HepG2 (cell line): ENCODE data around the gene COA1. TPM values are rescaled to one million over a fixed set of nuclear protein-coding genes. Genes with fewer than 3 reads are reported as not detected.

ENCODE experiments used
- CREM ChIP-seq, 2 experiments: sonication (generic) in 1 of 2; formaldehyde crosslinking in 1 of 2; IDR thresholded peaks; 2 replicates each; pipeline versions ENCODE4 v1.4.0 to v1.6.1; 2016 to 2020; ENCODE audit warnings: antibody characterized with exemption in 1 of 2, mild to moderate bottlenecking in 1 of 2, missing genetic modification reagents in 1 of 2
- ERF ChIP-seq: IDR thresholded peaks from 2 replicates; pipeline ENCODE4 v1.6.1; 2018; ENCODE audit warnings: missing biosample characterization, missing genetic modification reagents
- ETV6 ChIP-seq: sonication (generic); formaldehyde crosslinking; conservative IDR thresholded peaks from 2 replicates; pipeline ENCODE4 v1.4.0; 2020; ENCODE audit warnings: missing genetic modification reagents
- FOXO1 ChIP-seq: sonication (generic); formaldehyde crosslinking; IDR thresholded peaks from 2 replicates; pipeline ENCODE4 v1.4.0; 2020; ENCODE audit warnings: missing genetic modification reagents
- HNRNPL ChIP-seq: fragments of 200-400 bp; formaldehyde crosslinking; IDR thresholded peaks from 2 replicates; pipeline ENCODE4 v1.6.1; 2017; ENCODE audit warnings: mild to moderate bottlenecking, low read depth, low read length
- JUN ChIP-seq: sonication (generic); formaldehyde crosslinking; IDR thresholded peaks from 2 replicates; pipeline ENCODE4 v1.4.0; 2020; ENCODE audit warnings: mild to moderate bottlenecking, missing genetic modification reagents
- JUND ChIP-seq: sonication (generic); formaldehyde crosslinking; IDR thresholded peaks from 2 replicates; pipeline ENCODE4 v1.8.0; 2022; ENCODE audit warnings: mild to moderate bottlenecking, missing genetic modification reagents
- NFIC ChIP-seq: IDR thresholded peaks from 2 replicates; pipeline ENCODE4 v1.6.1; 2012; ENCODE audit warnings: mild to moderate bottlenecking, low read length, inconsistent platforms
- PRMT3 ChIP-seq: sonication (generic); formaldehyde crosslinking; IDR thresholded peaks from 2 replicates; pipeline ENCODE4 v1.8.1; 2022; ENCODE audit warnings: low read depth, mild to moderate bottlenecking, moderate library complexity, missing genetic modification reagents, borderline replicate concordance
- TAF15 ChIP-seq: fragments of 200-400 bp; formaldehyde crosslinking; IDR thresholded peaks from one replicate; pipeline ENCODE4 v1.6.1; 2018; ENCODE audit warnings: mild to moderate bottlenecking, low read depth, low read length; ENCODE audit not compliant: poor library complexity, severe bottlenecking
- ZNF343 ChIP-seq: sonication (generic); formaldehyde crosslinking; IDR thresholded peaks from 2 replicates; pipeline ENCODE4 v1.4.0; 2020; ENCODE audit warnings: mild to moderate bottlenecking, missing genetic modification reagents
- polyA plus RNA-seq, 8 experiments: library from polyadenylated mRNA; depleted of rRNA in 3 of 8; stranded (reverse) in 7 of 8; unstranded in 1 of 8; fragments of >200 nt; fragmentation: Illumina TruSeq in 4 of 8; extraction: Trizol in 4 of 8; gene quantifications; 2 replicates each; pipeline versions ENCODE4 v1.2.1 to v1.2.3, GENCODE V29; 2011 to 2016; ENCODE audit warnings: low read depth in 4 of 8, missing spikeins in 1 of 8, mixed read lengths in 1 of 8; ENCODE audit not compliant: insufficient read depth in 1 of 8
- total RNA-seq, 5 experiments: library from RNA; depleted of rRNA; stranded (reverse); fragments of >200 nt; fragmentation: Illumina TruSeq; extraction: Trizol; gene quantifications; 2 replicates each; pipeline ENCODE4 v1.2.3, GENCODE V29; 2016; ENCODE audit warnings: low read depth in 1 of 5
- TF ChIP-seq, protein P1 (sequence below): sonication (generic); formaldehyde crosslinking; IDR thresholded peaks from 2 replicates; pipeline ENCODE4 v1.5.0; 2020; ENCODE audit warnings: mild to moderate bottlenecking, missing genetic modification reagents
- TF ChIP-seq, protein P2 (sequence below): sonication (generic); formaldehyde crosslinking; IDR thresholded peaks from 2 replicates; pipeline ENCODE4 v1.4.0; 2020; ENCODE audit warnings: missing genetic modification reagents, borderline replicate concordance
- TF ChIP-seq, protein P3 (sequence below): IDR thresholded peaks from 2 replicates; pipeline ENCODE4 v1.6.1; 2018; ENCODE audit warnings: missing genetic modification reagents
- TF ChIP-seq, protein P4 (sequence below): sonication (generic); formaldehyde crosslinking; IDR thresholded peaks from 2 replicates; pipeline ENCODE4 v1.4.0; 2020; ENCODE audit warnings: missing genetic modification reagents
- TF ChIP-seq, protein P5 (sequence below): sonication (generic); formaldehyde crosslinking; IDR thresholded peaks from 2 replicates; pipeline ENCODE4 v1.4.0; 2020; ENCODE audit warnings: missing genetic modification reagents

The COA1 gene
- total and polyA plus RNA-seq, 2 of the 13 experiments (the other 11 are each of a cell fraction or from before 2014, with no cell fraction given), result 33.2 to 65.7 TPM

DNA sequence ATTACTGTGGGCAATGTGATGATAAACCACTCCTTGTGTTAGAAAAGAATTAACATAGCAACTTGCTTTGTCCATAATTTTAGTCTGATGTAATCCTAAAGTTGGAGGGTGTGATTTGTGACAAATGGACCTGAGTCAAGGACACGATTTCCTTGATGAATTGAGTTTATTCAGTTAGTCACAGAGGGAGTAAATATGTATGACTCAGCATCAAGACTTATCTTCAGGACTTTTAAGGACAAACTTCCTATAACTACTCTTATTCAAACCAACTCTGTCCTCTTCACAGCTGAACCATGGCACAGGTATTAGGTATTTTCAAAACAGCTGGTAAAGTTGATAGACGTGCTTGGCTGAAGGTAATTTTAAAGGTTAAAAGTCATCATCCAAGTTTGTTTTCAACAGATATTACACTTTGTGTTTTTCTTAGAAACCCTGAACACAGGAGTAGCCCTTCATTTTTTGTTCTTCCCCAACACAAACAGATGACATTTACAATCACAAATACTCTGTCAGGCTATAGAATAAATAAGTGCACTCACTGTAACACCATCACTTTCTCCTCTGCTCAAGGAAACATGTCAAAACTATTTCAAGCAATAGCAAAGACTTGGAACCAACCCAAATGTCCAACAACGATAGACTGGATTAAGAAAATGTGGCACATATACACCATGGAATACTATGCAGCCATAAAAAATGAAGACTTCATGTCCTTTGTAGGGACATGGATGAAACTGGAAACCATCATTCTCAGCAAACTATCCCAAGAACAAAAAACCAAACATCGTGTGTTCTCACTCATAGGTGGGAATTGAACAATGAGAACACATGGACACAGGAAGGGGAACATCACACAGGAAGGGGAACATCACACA lies 54.5 kb downstream of the COA1 start (continued):
- TF ChIP-seq, protein P1, sequence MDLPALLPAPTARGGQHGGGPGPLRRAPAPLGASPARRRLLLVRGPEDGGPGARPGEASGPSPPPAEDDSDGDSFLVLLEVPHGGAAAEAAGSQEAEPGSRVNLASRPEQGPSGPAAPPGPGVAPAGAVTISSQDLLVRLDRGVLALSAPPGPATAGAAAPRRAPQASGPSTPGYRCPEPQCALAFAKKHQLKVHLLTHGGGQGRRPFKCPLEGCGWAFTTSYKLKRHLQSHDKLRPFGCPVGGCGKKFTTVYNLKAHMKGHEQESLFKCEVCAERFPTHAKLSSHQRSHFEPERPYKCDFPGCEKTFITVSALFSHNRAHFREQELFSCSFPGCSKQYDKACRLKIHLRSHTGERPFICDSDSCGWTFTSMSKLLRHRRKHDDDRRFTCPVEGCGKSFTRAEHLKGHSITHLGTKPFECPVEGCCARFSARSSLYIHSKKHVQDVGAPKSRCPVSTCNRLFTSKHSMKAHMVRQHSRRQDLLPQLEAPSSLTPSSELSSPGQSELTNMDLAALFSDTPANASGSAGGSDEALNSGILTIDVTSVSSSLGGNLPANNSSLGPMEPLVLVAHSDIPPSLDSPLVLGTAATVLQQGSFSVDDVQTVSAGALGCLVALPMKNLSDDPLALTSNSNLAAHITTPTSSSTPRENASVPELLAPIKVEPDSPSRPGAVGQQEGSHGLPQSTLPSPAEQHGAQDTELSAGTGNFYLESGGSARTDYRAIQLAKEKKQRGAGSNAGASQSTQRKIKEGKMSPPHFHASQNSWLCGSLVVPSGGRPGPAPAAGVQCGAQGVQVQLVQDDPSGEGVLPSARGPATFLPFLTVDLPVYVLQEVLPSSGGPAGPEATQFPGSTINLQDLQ (CRISPR knock-in tag), result no peak
- peak; percentile 71; the same call in 1 of the 2 replicates for TF ChIP-seq JUND (CRISPR knock-in tag)
- TF ChIP-seq, protein P2, sequence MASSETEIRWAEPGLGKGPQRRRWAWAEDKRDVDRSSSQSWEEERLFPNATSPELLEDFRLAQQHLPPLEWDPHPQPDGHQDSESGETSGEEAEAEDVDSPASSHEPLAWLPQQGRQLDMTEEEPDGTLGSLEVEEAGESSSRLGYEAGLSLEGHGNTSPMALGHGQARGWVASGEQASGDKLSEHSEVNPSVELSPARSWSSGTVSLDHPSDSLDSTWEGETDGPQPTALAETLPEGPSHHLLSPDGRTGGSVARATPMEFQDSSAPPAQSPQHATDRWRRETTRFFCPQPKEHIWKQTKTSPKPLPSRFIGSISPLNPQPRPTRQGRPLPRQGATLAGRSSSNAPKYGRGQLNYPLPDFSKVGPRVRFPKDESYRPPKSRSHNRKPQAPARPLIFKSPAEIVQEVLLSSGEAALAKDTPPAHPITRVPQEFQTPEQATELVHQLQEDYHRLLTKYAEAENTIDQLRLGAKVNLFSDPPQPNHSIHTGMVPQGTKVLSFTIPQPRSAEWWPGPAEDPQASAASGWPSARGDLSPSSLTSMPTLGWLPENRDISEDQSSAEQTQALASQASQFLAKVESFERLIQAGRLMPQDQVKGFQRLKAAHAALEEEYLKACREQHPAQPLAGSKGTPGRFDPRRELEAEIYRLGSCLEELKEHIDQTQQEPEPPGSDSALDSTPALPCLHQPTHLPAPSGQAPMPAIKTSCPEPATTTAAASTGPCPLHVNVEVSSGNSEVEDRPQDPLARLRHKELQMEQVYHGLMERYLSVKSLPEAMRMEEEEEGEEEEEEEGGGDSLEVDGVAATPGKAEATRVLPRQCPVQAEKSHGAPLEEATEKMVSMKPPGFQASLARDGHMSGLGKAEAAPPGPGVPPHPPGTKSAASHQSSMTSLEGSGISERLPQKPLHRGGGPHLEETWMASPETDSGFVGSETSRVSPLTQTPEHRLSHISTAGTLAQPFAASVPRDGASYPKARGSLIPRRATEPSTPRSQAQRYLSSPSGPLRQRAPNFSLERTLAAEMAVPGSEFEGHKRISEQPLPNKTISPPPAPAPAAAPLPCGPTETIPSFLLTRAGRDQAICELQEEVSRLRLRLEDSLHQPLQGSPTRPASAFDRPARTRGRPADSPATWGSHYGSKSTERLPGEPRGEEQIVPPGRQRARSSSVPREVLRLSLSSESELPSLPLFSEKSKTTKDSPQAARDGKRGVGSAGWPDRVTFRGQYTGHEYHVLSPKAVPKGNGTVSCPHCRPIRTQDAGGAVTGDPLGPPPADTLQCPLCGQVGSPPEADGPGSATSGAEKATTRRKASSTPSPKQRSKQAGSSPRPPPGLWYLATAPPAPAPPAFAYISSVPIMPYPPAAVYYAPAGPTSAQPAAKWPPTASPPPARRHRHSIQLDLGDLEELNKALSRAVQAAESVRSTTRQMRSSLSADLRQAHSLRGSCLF, result no peak
- no peak for TF ChIP-seq ZNF343 (CRISPR knock-in tag)
- no peak for TF ChIP-seq TAF15
- TF ChIP-seq, protein P3, sequence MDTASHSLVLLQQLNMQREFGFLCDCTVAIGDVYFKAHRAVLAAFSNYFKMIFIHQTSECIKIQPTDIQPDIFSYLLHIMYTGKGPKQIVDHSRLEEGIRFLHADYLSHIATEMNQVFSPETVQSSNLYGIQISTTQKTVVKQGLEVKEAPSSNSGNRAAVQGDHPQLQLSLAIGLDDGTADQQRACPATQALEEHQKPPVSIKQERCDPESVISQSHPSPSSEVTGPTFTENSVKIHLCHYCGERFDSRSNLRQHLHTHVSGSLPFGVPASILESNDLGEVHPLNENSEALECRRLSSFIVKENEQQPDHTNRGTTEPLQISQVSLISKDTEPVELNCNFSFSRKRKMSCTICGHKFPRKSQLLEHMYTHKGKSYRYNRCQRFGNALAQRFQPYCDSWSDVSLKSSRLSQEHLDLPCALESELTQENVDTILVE (CRISPR knock-in tag), result peak; percentile 47; the same call in 1 of the 2 replicates
- TF ChIP-seq, protein P4, sequence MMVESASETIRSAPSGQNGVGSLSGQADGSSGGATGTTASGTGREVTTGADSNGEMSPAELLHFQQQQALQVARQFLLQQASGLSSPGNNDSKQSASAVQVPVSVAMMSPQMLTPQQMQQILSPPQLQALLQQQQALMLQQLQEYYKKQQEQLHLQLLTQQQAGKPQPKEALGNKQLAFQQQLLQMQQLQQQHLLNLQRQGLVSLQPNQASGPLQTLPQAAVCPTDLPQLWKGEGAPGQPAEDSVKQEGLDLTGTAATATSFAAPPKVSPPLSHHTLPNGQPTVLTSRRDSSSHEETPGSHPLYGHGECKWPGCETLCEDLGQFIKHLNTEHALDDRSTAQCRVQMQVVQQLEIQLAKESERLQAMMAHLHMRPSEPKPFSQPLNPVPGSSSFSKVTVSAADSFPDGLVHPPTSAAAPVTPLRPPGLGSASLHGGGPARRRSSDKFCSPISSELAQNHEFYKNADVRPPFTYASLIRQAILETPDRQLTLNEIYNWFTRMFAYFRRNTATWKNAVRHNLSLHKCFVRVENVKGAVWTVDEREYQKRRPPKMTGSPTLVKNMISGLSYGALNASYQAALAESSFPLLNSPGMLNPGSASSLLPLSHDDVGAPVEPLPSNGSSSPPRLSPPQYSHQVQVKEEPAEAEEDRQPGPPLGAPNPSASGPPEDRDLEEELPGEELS (CRISPR knock-in tag), result peak; percentile 57; the same call in 1 of the 2 replicates
- TF ChIP-seq NFIC, result peak; percentile 74; the same call in 1 of the 2 replicates
- TF ChIP-seq FOXO1, result peak; percentile 73
- TF ChIP-seq ERF, result 0 out of 2 replicates have a peak, but pooled peaks have one; percentile 54
- no peak for TF ChIP-seq HNRNPL
- TF ChIP-seq, protein P5, sequence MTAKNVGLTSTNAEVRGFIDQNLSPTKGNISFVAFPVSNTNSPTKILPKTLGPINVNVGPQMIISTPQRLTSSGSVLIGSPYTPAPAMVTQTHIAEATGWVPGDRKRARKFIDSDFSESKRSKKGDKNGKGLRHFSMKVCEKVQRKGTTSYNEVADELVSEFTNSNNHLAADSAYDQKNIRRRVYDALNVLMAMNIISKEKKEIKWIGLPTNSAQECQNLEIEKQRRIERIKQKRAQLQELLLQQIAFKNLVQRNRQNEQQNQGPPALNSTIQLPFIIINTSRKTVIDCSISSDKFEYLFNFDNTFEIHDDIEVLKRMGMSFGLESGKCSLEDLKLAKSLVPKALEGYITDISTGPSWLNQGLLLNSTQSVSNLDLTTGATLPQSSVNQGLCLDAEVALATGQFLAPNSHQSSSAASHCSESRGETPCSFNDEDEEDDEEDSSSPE (CRISPR knock-in tag), result no peak
- 0 out of 2 replicates have a peak, but pooled peaks have one; percentile 39 for TF ChIP-seq CREM (IDR thresholded peaks at IDR 0.05)
- no peak for TF ChIP-seq CREM (CRISPR knock-in tag; IDR thresholded peaks at IDR 0.05)
- TF ChIP-seq PRMT3, result no peak
- TF ChIP-seq ETV6 (CRISPR knock-in tag), result no peak
- TF ChIP-seq JUN (CRISPR knock-in tag), result peak; percentile 84
